A172 (cell line): ENCODE measurements around the gene HERC2. TPM values are rescaled to one million over a fixed set of nuclear protein-coding genes. Genes with fewer than 3 reads are reported as not detected.
"Not testable (repeated sequence)": the region's sequence is repeated elsewhere in the genome, so short reads cannot be mapped to it uniquely, and the experiment has no call there.

ENCODE experiments used
- DNase-seq: peaks from one replicate; pipeline ENCODE4 v3.0.0-alpha.2; 2015; ENCODE audit warnings: low spot score
- total RNA-seq: library from RNA; depleted of rRNA; stranded (reverse); fragments of >200 nt; shearing (Covaris generic); gene quantifications from 2 replicates; pipeline ENCODE4 v1.2.3, GENCODE V29; 2014

The HERC2 gene
- total RNA-seq, 1 experiment from 2014 or later = 27.9 TPM

DNA sequence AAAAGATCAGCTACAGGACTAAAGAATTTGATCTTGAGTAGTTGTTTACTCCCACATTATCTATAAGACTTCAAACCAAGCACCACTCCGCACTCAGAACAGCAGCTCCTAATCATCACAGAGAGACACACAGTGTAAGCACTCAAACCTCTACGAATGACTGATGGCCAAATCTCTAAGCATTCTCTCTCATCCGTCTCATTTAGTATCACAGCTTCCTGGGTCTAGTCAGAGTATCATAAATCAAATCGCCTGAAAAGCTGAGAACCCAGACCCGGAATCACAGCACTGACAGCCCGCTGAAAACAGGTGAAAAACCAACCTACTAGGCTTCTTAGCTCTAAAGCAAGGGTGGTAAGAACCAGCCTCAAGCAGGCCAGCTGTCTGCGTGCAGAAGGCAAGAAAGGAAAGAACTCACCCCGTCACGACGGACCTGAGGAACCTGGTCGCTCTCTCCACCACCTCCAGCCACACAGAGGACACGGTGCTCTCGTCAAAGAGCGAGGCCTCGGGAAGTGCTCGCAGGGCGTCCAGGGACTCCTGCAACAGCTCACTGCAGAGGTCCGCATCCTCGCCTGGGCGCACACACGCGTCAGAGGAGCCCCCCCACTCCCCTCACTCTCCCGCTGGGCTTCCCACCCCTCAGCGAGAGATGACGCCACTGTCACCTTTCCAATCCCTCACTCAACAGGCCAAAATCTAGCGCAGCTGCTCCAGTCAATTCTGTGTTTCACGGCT, 47.9 kb downstream of the HERC2 start:
- no peak for DNase-seq

DNA sequence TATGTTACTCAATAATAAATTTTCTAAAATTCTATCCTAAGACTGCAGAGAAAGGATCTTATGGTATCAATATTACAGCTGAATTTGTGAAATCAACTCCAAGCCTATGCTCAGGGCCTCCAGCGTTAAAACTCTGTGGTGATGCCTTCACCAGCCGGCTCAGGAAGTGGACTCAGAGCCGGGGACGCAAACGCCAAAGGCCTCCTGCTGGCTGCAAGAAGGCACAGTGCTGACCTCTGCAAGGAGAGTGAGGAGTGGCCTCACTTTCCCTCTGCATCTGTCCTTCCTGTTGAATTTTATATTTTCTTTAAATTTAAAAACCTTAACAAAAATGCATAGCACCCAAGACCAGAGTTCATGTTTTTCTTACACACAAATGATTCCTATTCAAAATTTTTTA, 48.5 kb downstream of the HERC2 start:
- DNase-seq = no peak

DNA sequence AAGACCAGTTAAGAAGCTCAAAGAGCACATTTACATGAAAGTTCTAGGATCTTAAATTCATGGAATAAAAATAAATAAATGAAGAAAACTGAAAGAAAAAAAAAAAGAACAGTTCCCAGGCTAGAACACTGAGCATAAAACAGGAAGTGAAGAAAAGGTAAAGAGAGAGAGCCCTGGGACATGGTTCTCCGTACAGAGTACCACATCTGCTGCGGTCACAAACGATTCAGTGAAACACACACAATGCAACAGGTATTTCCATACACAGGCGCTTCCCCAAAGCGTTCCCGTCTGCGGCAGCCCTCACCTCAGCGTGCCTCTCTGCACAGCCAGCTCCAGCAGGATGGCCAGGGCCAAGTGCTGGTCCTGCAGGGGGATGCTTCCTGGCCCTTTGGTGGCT, 49.4 kb downstream of the HERC2 start:
- no peak for DNase-seq

DNA sequence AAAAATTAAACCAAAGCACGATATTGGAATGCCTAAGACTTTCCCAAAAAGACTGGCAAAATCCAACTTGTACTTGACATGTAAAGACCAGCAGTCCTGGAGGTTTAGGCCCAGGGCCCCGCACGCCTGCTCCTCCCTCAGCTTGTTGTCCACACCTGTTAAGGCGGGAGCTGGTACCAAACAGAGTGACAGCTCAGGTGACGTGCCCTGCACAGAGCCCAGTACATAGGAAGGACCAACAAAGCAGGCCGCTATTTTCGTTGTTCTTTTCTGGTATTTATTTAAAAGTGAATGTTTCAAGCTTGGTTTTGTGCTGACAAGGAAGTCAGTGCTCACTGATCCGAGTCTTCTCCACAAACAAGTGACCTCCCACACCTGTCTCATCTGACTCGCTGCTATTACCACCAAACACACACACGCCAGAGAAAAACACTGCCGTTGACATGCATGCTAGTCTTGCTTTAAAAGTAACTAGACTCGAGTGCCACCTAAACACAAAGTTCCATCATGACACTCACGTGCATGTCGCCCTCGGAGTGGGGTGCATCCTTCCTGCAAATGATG, 50.2 kb downstream of the HERC2 start:
- no peak for DNase-seq

DNA sequence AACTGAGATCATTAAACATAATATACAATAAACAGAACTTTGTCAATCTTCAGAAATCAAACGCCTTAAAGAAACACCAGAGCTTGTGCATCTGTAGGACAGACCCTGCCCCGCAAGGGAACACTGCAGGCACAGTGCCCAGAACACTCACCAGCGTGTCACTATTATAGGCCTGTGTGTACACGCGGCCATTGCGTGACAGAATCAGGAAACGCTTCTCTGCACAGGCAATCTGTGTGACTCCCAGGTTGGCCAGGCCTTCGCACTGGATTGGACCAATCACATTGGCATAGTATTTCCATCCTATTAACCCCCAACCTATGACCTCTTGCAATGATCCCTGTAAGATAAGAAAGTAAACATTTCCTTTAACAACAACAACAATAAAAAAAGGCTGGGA, 52.9 kb downstream of the HERC2 start:
- no peak for DNase-seq

DNA sequence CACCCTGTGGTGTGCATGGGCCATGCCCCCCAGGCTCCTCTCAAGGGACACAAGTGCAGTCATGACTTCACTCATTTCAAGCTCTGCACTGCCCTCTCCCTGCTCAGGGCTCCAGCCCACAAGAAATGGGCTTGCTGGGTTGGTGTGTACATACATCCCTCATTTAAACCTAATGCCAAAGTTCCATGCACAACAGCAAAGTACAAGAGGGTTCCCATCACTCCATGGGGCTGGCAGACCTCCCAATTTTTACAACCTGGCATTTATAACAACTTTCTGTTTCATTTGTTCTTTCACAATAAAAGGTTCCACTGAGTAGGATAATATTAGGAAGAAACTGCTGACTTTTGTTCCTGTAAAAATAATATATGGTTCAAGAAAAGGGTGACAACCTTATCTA, 54.3 kb downstream of the HERC2 start:
- no peak for DNase-seq

DNA sequence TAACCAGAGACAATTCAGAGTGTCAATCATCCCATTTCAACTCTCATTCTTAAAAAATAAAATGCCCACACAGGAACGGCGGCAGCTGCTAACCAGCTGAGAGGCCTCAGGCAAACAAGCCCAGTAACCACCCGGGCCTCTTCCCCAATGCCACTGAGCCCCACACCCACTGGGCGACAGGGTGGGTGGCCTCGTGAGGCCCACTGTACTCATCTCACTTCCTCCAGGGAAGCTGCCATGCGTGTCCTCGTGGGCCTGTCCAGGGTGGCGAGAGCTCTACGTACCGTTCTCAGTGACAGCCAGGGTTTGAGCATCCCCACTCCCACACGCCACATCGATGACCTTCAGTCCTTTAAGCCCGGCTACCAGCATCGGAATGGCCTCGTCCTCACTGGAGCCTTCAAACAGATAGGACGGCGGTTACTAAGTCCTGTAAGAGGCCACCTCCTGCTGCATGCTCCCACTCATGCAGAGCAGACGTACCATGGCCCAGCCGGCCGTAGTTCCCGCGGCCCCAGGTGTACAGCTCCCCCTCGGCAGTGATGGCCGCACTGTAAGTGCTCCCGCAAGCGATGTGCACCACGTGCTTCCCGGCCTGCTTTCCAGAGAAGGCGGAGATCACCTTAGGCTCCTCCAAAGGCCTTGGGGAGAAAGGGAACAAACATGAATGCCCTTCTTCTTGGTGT, 56.5 kb downstream of the HERC2 start:
- no peak for DNase-seq

DNA sequence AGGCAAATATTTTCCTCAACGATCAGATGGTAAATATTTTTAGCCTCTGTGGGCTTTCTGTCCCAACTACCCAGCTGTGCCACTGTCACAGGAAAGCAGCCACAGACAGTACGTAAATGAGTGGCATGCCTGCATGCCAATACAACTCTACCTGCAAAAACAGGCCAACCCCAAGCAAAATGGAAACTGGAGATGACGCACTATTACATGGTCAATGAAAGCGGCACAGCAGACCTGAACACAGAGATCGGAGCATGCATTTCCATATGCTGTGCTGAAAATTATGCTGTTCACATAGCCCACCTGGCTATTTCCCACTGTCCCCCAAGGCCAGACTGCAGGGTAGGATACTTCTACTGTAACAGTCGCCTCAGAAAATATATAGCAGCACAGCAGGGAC, 57.8 kb downstream of the HERC2 start:
- DNase-seq = no peak

DNA sequence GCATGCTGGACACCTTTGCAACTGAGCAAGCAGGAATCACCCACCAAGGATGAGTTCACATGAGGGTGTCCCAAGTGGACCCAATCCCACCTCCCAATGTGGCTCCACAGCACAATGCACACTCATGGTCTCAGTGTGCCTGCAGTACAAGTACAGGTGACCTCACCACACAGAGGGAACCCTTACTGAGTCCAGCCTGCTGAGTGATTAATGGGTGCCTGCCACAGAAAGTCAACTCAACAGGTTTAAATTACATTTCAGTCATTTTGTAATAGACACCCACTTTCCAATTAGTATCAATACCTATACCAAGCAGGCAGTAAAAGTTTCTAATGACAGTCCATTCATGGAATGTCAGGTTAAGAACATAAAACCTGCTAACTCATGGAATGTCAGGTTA, 59.5 kb downstream of the HERC2 start:
- no peak for DNase-seq

DNA sequence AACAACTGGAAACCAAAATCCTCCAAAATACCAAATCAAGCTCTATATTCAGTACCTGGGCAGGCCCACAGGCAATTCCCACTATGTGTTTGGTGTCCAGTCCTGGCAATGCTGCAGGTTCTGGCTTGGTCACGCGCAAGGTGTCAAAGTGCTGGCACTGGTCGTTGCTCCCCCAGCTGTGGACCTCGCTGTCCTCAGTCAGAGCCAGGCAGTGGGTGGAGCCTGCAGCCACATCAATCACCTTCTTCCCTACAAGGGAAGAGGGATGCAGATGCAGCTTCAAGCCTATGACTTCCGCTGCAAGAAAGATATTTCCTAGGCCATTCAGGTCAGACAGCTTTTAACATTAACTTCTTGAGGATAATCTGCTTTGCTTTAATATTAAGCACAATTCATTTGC, 61.3 kb downstream of the HERC2 start:
- no peak for DNase-seq

DNA sequence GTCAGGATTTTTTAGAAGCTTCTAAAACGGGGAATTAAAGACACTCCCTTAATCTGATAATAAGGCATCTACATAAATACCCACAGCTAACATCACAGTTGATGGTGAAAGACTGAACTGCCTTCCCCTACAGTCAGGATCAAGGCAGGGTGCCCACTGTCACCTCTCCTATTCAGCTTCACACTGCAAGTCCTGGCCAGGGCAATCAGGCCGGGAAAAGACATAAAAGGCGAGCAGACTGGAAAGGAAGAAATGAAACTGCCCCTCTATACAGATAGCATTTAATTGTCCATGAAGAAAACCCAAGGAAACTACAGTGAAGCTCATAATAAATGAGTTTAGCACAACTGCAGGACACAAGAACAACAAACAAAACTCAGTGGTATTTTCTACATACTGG, 61.7 kb downstream of the HERC2 start:
- DNase-seq = no peak

DNA sequence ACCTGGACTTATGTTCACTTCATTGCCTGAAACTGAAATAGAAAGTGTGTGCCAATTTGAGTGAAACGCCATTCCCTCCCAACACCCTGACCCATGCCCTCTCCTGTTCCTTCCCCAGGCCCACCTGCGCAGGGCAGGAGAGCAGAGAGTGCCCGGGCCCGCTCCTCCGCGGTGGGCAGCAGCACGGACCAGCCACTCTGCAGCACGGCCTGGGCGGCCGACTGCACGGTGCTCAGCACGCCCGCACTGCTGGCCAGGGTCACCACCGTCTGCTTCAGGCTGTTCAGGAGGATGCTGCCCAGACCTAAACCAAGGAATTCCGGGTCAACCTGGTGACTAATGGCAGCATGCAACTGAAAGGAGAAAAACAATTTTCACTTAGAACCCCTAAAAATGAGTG, 66.0 kb downstream of the HERC2 start:
- DNase-seq = no peak

DNA sequence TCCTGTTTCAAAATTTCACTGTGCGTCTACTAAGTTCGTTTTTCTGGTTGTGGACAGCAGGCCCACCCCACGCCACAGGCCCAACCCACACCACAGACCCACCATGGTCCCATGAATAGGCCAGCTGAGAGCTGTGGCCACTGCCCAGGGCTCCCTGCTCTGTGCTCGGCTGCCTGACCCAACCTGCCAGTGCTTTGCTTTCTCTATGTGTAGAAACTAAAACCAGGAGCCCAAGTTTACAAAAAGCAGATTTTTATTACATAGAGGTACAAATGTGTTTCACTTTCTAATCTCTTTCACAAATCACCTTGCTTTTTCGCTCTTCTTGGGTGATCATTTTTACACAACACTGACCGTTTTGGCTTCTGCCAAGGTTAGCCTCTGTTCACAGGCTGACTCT, 69.1 kb downstream of the HERC2 start:
- DNase-seq = no peak

DNA sequence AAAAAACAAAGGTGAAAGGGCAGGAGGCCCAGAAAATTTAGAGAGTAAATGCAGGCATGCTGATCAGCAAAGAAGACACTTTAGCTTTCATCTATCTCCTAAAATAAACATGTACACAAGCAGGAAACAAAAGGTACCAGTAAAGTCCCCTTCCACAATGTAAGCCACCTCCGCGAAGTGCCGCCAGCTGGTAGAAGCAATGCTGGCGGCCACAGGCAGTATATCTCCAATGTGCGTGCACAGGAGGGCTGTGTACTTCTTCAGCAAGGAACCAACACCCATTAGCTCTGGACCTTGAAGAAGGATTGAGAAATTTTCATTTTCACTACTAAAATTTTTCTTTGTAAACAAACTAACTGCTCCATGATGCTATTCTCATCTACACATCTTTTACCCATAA, 75.4 kb downstream of the HERC2 start:
- DNase-seq = no peak

DNA sequence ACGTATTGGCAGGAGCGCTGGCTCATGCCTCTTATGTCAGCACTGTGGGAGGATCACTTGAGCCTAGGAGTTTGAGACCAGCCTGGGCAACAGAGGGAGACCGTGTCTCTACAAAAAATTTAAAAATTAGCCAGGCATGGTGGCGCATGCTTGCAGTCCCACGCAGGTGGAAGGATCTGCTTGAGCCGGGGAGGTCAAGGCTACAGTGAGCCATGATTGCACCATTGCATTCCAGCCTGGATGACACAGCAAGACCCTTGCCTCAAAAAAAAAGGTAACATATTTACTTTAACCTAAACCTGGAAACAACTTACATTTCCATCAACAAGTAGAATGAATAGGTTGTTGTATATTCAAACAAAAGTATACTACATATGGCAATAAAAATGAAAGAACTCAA, 78.1 kb downstream of the HERC2 start:
- DNase-seq = no peak

DNA sequence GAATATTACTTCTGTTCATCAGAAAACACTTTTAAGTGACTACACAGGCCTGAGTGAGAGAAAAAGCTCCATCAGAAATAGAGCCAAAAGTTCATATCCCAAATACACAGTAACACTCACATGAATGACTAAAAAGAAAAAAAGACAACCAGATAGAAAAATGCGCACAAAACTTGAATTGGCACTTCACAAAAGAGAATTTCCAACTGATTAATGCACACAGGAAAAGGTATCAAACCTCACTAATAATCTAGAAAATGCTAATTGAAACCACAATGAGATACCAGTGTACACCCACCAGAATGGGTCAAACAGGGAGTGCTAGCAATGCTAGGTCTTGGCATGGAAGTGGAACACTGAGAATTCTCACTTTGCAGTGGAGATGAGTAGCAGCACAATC, 78.6 kb downstream of the HERC2 start:
- DNase-seq = no peak

DNA sequence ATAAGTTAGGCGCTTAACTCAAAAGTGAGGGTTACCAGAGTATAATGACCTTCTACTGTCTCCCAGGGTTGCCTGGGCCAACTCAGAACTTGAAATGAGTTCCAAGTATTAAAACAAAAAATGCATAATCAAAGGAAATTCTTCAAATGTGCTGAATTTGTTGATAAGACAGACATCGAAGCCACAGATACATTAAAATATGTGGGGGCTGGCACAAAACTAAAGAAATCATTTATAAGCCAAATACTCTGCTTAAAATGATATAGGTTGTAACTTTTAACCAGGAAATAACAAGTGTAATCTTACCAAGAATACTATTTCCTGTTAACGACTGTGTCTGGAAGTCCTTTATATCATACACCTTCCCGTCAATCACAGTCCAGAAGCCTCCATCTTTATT, 83.7 kb downstream of the HERC2 start:
- DNase-seq = not testable (repeated sequence)

DNA sequence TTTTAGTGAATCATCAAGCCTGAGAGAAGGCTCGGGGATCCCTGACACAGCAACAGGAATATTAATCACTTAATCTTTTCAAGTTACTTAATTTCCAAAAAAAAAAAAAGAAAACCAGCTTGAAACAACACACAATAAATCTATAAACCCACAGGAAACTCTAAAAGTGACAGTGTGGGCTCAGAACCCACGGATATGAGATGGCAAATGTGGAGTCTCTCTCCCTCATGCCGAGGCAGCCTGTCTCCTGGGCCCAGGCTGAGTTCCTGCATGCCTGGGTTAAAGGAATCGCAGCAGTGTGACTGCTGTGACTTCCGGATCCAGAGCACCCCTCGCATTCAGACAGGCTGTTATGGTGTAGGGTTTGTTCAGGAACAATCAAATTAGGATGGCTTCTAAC, 90.2 kb downstream of the HERC2 start:
- not testable (repeated sequence) for DNase-seq

DNA sequence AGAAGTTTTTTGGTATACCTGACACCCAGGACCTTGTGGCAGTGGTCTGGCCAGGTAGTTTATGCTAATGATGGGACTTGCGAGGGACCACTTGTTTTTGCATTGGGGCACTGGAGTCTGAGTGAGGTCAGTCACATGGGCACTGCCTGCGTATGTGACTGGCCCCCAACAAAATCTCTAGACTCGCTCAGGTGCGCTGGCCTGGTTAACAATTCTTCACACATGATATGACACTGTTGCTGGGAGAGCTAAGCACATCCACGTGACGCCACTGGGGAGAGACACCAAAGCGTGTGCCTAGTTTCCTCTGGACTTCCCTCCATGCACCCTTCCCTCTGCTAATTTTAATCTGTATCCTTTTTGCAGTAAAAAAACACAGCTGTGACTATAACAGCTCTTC, 90.6 kb downstream of the HERC2 start:
- DNase-seq = not testable (repeated sequence)

DNA sequence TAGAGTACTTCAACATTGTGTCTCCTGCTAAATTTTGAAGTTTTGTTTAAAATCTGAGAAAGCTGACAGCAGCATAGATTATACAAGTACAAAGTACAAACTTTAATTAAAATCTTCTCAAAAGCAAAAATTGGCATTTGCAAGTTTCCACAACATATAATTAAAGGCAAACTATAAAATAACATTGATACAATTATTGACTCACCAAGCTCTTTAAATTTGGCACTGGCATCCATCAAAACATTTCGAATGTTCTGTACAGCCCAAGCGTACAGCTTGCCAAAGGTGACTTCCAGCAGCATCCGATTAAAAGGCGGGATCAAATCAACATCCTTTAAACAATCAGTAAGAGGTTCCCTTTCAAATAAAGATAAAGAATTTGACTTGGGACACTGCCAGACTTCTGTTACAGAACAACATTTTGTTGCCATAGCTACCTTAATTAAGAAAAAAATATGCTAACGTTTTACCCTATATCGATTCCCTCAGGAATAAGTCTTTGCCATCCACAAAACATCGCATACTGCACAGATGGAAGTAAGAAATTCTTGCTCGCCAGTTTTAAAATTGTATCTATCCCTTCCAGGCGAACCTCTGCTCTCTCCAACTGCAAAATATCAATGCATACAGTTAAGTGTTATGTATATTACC, 92.9 kb downstream of the HERC2 start:
- not testable (repeated sequence) for DNase-seq

DNA sequence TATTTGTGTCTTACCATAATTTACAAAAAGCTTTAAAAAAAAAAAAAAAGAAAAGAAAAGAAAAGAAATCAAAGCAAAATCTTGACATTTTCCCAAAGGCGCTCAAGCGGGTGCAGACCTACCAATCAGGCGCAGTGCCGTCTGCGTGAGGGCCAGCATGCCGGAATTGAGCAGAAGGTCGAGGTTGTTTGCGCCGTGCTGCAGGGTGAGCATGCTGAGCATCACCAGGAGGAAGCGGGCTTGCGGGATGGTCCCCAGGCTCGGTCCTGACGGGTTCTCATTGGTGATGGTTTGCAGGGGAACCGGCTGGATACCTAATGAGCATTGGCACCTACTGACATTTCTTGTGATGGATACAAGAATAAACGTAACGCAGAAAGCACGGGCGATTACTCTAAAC, 93.9 kb downstream of the HERC2 start:
- no peak for DNase-seq

DNA sequence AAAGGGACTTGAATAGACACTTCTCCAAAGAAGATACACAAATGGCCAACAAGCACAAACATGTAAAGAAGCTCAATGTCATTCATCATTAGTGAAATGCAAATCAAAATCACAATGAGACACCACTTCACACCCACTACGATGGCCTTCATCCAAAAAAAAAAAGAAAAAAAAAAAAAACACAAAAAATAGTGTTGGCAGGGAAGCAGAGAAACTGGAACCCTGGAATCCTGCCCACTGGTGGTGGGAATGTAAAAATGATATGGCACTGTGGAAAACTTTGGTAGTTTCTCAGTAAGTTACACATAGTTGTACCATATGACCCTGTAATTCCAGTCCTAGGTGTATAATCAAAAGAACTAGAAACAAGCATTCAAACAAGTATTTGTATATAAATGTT, 94.7 kb downstream of the HERC2 start:
- DNase-seq = peak; percentile 9

DNA sequence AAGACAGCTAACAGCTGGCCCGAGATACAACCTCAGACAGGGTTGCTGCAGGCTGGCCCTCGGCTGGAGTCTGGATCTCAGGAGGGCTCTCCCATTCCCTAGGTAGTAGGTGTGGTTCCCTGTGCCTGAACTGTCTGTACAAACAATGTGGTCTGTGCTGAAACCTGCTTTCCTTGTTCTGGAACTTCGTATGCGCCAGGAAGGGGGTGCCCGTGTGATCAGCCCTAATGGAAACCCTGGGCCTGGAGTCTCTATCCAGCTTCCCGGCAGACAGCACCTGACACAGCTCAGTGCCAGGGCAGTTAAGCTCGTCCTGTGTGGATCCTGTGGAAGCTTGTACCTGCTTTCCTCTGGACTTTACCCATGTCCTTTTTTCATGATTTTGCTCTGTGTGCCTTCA, 99.4 kb downstream of the HERC2 start:
- DNase-seq = not testable (repeated sequence)
